AG04450 (cell line): Measurements from ENCODE around the gene MANSC4. TPM values are rescaled to one million over a fixed set of nuclear protein-coding genes. Genes with fewer than 3 reads are reported as not detected.
A peak's percentile ranks its signal among the peaks of the same experiment; 100 is the strongest.

ENCODE experiments used
- CTCF ChIA-PET: fragments of 300-600, 350-600 bp; formaldehyde crosslinking; extraction: SDS; loops from one replicate; lab custom pipeline; 2022; ENCODE audit warnings: antibody characterized with exemption, inconsistent platforms; lab: Charles Lee
- POLR2A ChIA-PET: fragments of 350-600 bp; formaldehyde crosslinking; extraction: SDS; loops from one replicate; lab custom pipeline; 2021; ENCODE audit warnings: antibody characterized with exemption, inconsistent platforms; lab: Yijun Ruan, JAX
- DNase-seq: peaks from one replicate; pipeline ENCODE4 v3.0.0-alpha.2; 2011; ENCODE audit warnings: low read depth, low spot score
- H3K27ac ChIP-seq: one replicate; pipeline ENCODE4 v1.5.1; 2012; ENCODE audit warnings: low read depth, low read length, control low read depth
- H3K27me3 ChIP-seq: one replicate; pipeline ENCODE4 v1.6.0; 2012; ENCODE audit warnings: low read length; ENCODE audit not compliant: control insufficient read depth, insufficient read depth
- H3K4me3 ChIP-seq: 2 replicates; pipeline ENCODE4 v1.5.1; 2011; ENCODE audit warnings: mild to moderate bottlenecking, low read depth, low read length, control low read depth
- H3K9me3 ChIP-seq: 2 replicates; pipeline ENCODE4 v1.5.1; 2012; ENCODE audit warnings: low read length; ENCODE audit not compliant: control insufficient read depth, insufficient read depth
- polyA plus RNA-seq: library from polyadenylated mRNA; depleted of rRNA; stranded (reverse); fragments of >200 nt; gene quantifications from 2 replicates; pipeline ENCODE4 v1.2.3, GENCODE V29; 2011
- TF ChIP-seq, protein P1 (sequence below): IDR thresholded peaks from 2 replicates; pipeline ENCODE4 v1.5.1; 2011; ENCODE audit warnings: low read depth, low read length, control low read depth, inconsistent platforms

MANSC4 gene
- polyA plus RNA-seq, 1 experiment: not detected

DNA sequence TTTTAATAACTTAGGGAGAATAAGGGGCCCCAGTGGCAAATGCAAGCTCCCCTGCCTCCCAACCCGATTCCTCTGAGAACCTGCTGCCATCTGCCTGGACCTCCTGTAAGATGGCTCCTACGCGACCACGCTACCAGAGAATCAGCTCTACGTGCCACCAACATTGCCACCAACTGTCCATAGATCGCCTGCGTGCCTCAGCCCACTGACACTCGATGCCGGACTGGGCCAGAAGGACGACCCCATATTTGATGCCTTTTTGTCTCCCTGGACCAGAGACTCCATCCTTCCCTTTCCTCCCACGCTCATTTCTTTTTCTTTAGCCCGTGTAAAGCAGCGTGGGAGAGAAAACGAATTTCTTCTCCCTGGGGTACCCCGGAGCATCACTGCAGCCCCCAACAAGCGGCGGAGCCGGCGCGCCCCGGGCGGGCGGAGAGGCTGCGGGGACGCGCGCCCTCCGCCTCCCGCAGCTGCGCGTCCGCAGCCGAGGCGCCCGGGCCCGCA is 568 bp downstream of the MANSC4 start:
- POLR2A ChIA-PET: interaction anchor here (1.0 to 1.4 kb wide), 5 partner anchors 15 to 127 kb away, joined by 3 to 6 read pairs (median 3); no protein-coding TSS in a partner anchor
- Histone ChIP-seq H3K27ac (peak overlapping the region; percentile 87), H3K9me3 (no peaks in the 10 kb centered on the region; the same call in 1 of the 2 replicates), H3K4me3 (peak overlapping the region; percentile 88), H3K27me3 (no peaks in the 10 kb centered on the region)
- TF ChIP-seq, protein P1, sequence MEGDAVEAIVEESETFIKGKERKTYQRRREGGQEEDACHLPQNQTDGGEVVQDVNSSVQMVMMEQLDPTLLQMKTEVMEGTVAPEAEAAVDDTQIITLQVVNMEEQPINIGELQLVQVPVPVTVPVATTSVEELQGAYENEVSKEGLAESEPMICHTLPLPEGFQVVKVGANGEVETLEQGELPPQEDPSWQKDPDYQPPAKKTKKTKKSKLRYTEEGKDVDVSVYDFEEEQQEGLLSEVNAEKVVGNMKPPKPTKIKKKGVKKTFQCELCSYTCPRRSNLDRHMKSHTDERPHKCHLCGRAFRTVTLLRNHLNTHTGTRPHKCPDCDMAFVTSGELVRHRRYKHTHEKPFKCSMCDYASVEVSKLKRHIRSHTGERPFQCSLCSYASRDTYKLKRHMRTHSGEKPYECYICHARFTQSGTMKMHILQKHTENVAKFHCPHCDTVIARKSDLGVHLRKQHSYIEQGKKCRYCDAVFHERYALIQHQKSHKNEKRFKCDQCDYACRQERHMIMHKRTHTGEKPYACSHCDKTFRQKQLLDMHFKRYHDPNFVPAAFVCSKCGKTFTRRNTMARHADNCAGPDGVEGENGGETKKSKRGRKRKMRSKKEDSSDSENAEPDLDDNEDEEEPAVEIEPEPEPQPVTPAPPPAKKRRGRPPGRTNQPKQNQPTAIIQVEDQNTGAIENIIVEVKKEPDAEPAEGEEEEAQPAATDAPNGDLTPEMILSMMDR: no peak
- CTCF ChIA-PET: interaction anchor here (0.6 kb wide), 1 partner anchor 67 kb away, joined by 4 read pairs; no protein-coding TSS in a partner anchor
- DNase-seq: no peak

DNA sequence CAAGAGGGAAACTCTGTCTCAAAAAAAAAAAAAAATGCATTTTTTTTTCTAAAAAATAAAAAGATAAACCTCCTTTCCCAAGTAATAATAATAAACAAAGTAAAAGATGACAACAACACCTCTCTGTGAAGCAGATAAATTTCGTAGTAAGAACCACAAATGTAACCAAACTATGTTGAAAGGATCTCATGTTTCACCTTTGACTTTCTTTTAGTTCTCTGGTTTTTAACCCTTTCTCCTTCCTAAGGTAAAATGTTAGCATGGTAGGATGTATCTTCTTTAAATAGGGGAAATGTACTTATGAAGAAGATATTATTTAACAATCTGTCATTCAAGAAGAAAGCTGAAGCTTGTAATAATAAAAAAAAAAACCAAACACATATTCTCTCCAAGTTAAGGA is 1.8 kb downstream of the MANSC4 start:
- Histone ChIP-seq H3K27me3 (no peaks in the 10 kb centered on the region), H3K27ac (no peak overlapping the region), H3K9me3 (no peaks in the 10 kb centered on the region; the same call in 1 of the 2 replicates), H3K4me3 (no peak overlapping the region)
- no peak for DNase-seq
- ChIA-PET CTCF (interaction anchor here (0.6 kb wide), 1 partner anchor 238 kb away, joined by 3 read pairs; no protein-coding TSS in a partner anchor), POLR2A (interaction anchor here (1.3 kb wide), 1 partner anchor 15 kb away, joined by 5 read pairs; no protein-coding TSS in a partner anchor)
- TF ChIP-seq, protein P1: no peak

DNA sequence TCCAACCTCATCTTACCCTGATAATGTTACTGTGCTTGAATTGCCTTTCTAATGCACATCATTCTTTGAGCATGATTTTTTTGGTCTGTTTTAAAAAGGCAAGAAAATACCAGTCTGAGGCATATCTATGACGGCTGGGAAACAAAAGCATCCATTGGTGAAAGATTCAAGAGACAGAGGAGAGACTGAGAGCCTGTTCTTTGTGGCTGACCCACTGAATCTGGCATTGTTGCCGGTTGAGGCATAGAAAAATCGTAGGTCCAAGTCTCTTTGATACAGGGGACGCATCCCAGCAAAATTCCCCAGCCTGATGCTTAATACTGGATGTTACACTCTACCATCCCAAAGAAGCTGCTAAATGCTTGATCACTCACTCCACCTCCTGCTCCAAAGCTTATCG is 2.9 kb downstream of the MANSC4 start:
- ChIA-PET POLR2A (interaction anchor here (1.3 kb wide), 1 partner anchor 14 kb away, joined by 5 read pairs; no protein-coding TSS in a partner anchor), CTCF (no interaction called here)
- TF ChIP-seq, protein P1: no peak
- H3K4me3 ChIP-seq: no peak overlapping the region
- H3K27ac ChIP-seq: no peak overlapping the region
- H3K27me3 ChIP-seq: no peaks in the 10 kb centered on the region
- H3K9me3 ChIP-seq: no peaks in the 10 kb centered on the region; the same call in 1 of the 2 replicates
- DNase-seq: no peak

DNA sequence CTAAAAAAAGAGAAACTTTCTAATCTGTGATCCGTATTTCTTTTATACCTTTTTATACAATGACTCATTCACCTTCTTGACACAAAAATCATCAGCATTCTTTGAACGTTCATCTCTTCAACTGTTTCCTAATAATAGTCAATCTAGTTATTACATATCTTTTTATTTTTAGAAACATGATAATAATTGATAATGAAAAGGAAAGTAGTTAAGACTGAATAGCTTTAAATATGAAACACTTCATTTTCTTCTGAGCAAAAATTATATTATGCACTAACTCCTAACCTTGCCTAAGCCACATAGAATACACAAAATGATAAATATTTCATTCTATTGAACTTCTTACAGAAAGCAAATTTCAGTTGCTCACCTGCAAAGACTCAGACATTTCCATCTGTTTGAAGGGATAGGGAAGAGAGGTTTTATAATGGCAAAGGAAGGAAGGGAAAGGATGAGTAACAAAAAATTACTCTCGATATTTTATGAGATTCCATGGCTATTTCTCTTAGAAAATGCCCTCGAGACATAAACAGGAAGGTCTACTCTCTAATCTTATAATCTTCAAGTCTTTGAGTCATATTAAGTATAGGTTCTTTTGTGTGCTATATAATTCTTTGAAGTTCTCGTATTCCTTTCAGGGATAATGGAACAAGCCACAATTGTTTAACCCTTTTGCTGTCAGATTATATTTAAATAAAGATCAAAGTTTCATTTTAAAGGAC is 7.5 kb downstream of the MANSC4 start:
- no peak for DNase-seq
- Histone ChIP-seq H3K4me3 (no peak overlapping the region), H3K27ac (no peak overlapping the region), H3K27me3 (no peaks in the 10 kb centered on the region), H3K9me3 (no peaks in the 10 kb centered on the region)
- ChIA-PET POLR2A (no interaction called here), CTCF (interaction anchor here (0.6 kb wide), 1 partner anchor 207 kb away, joined by 3 read pairs; no protein-coding TSS in a partner anchor)
- TF ChIP-seq, protein P1: no peak
